ENCODE results near the gene ATP2B3.

ATP2B3 gene

DNA sequence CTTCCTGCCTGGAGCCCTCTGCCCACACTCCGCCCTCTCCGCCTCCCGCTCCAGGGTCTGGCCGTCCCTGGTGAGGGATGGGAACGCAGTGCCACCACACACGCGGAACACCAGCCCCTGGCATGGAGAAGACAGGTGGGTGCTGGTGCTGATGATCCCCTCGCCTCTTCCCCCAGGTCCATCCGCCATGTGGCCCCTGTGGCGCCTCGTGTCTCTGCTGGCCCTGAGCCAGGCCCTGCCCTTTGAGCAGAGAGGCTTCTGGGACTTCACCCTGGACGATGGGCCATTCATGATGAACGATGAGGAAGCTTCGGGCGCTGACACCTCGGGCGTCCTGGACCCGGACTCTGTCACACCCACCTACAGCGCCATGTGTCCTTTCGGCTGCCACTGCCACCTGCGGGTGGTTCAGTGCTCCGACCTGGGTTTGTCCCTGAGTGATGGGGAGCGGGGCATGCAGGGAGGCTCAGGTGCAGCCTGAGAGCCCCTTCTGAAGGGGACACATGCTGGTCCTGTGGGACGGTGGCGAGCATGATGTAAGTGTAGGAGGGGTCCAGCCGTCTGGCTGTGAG is 12.9 kb upstream of the ATP2B3 start:
- Histone ChIP-seq H3K4me1 (ENCODE audit: control insufficient read depth in 5 of 5, insufficient read depth in 5 of 5, low read length in 5 of 5) (peaks cover 0 to 6% (median 0%) of the 10 kb centered on the region in 5 donors), H3K27me3 (ENCODE audit: control insufficient read depth in 5 of 5, insufficient read depth in 4 of 5, low read length in 5 of 5) (peaks cover 4 to 35% (median 30%) of the 10 kb centered on the region in 5 donors), H3K4me3 (ENCODE audit: low read depth in 1 of 5, low read length in 5 of 5) (no peak overlapping the region), H3K36me3 (ENCODE audit: control insufficient read depth in 5 of 5, insufficient read depth in 5 of 5, low read length in 5 of 5) (no peaks in the 10 kb centered on the region), H3K9me3 (ENCODE audit: control insufficient read depth in 5 of 5, low read length in 5 of 5) (peaks cover 0 to 4% (median 0%) of the 10 kb centered on the region in 5 donors), H3K27ac (ENCODE audit: low read depth, low read length) (no peak overlapping the region), H3K9ac (ENCODE audit: low read length in 5 of 5) (no peak overlapping the region)

- H3K27ac ChIP-seq (ENCODE audit: low read depth, low read length): no peak overlapping the region
- H3K9me3 ChIP-seq (ENCODE audit: control insufficient read depth in 5 of 5, low read length in 5 of 5): peaks cover 0 to 4% (median 0%) of the 10 kb centered on the region in 5 donors
- H3K4me3 ChIP-seq (ENCODE audit: low read depth in 1 of 5, low read length in 5 of 5): no peak overlapping the region
- no peaks in the 10 kb centered on the region for H3K4me1 ChIP-seq (ENCODE audit: control insufficient read depth in 5 of 5, insufficient read depth in 5 of 5, low read length in 5 of 5)
- H3K9ac ChIP-seq (ENCODE audit: low read length in 5 of 5): no peak overlapping the region
- peaks cover 10 to 41% (median 38%) of the 10 kb centered on the region in 5 donors for H3K27me3 ChIP-seq (ENCODE audit: control insufficient read depth in 5 of 5, insufficient read depth in 4 of 5, low read length in 5 of 5)
- no peaks in the 10 kb centered on the region for H3K36me3 ChIP-seq (ENCODE audit: control insufficient read depth in 5 of 5, insufficient read depth in 5 of 5, low read length in 5 of 5)
Measured at GRCh38 chrX:153505361-153505760, 12.1 kb upstream of the ATP2B3 start.

- Histone ChIP-seq H3K4me3 (ENCODE audit: low read depth in 1 of 5, low read length in 5 of 5) (no peak overlapping the region), H3K4me1 (ENCODE audit: control insufficient read depth in 5 of 5, insufficient read depth in 5 of 5, low read length in 5 of 5) (no peaks in the 10 kb centered on the region), H3K27me3 (ENCODE audit: control insufficient read depth in 5 of 5, insufficient read depth in 4 of 5, low read length in 5 of 5) (peaks cover 10 to 53% (median 50%) of the 10 kb centered on the region in 5 donors), H3K27ac (ENCODE audit: low read depth, low read length) (no peak overlapping the region), H3K36me3 (ENCODE audit: control insufficient read depth in 5 of 5, insufficient read depth in 5 of 5, low read length in 5 of 5) (no peaks in the 10 kb centered on the region), H3K9me3 (ENCODE audit: control insufficient read depth in 5 of 5, low read length in 5 of 5) (no peaks in the 10 kb centered on the region), H3K9ac (ENCODE audit: low read length in 5 of 5) (no peak overlapping the region)
Measured at GRCh38 chrX:153507484-153508178, 9.8 kb upstream of the ATP2B3 start.

DNA sequence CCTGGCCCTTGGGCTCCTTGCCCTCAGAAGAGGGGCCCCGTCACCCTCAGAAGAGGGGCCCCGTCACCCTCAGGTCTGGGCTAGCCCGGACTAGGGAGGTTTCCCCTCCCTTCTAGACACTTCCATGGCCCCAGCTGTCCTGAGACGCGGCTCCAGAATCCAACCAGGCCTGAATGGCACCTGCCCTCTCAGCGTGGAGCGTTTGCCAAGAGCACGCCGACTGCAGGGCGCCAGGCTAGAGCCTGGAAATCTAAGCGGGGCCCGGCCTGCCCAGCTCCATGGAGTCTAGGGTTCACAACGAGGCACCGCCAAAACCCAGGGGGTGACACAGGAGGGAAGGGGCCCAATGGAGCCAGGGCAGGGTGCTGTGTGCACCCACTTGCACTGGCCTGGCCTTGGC is 7.8 kb upstream of the ATP2B3 start:
- H3K9me3 ChIP-seq (ENCODE audit: control insufficient read depth in 5 of 5, low read length in 5 of 5): no peaks in the 10 kb centered on the region
- peaks cover 10 to 62% (median 49%) of the 10 kb centered on the region in 5 donors for H3K27me3 ChIP-seq (ENCODE audit: control insufficient read depth in 5 of 5, insufficient read depth in 4 of 5, low read length in 5 of 5)
- H3K9ac ChIP-seq (ENCODE audit: low read length in 5 of 5): no peak overlapping the region
- no peaks in the 10 kb centered on the region for H3K4me1 ChIP-seq (ENCODE audit: control insufficient read depth in 5 of 5, insufficient read depth in 5 of 5, low read length in 5 of 5)
- no peaks in the 10 kb centered on the region for H3K36me3 ChIP-seq (ENCODE audit: control insufficient read depth in 5 of 5, insufficient read depth in 5 of 5, low read length in 5 of 5)
- no peak overlapping the region for H3K27ac ChIP-seq (ENCODE audit: low read depth, low read length)
- no peak overlapping the region for H3K4me3 ChIP-seq (ENCODE audit: low read depth in 1 of 5, low read length in 5 of 5)

DNA sequence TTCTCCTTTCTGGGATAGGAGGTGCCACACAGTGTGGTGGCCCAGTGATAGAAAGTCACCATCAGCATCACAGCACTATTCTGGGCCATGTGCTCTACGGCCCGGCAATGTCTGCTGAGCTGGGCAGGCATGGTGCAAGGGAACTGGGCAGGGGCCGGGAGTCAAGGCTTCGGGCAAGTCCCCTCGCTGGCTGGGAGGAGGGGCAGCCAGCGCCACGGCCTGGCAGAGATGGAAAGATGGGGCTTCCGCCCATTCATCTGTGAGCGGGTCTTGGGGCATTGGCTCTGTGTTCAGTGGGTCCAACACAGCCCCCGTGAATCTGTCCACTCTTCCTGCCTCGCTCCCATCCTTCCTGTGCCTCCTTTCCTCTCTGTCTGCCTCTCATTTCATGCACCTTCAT is 7.1 kb upstream of the ATP2B3 start:
- H3K9ac ChIP-seq (ENCODE audit: low read length in 5 of 5): no peak overlapping the region
- H3K27me3 ChIP-seq (ENCODE audit: control insufficient read depth in 5 of 5, insufficient read depth in 4 of 5, low read length in 5 of 5): peaks cover 14 to 65% (median 52%) of the 10 kb centered on the region in 5 donors
- H3K9me3 ChIP-seq (ENCODE audit: control insufficient read depth in 5 of 5, low read length in 5 of 5): no peaks in the 10 kb centered on the region
- no peaks in the 10 kb centered on the region for H3K4me1 ChIP-seq (ENCODE audit: control insufficient read depth in 5 of 5, insufficient read depth in 5 of 5, low read length in 5 of 5)
- H3K27ac ChIP-seq (ENCODE audit: low read depth, low read length): no peak overlapping the region
- no peaks in the 10 kb centered on the region for H3K36me3 ChIP-seq (ENCODE audit: control insufficient read depth in 5 of 5, insufficient read depth in 5 of 5, low read length in 5 of 5)
- H3K4me3 ChIP-seq (ENCODE audit: low read depth in 1 of 5, low read length in 5 of 5): no peak overlapping the region

- no peaks in the 10 kb centered on the region for H3K4me1 ChIP-seq (ENCODE audit: control insufficient read depth in 5 of 5, insufficient read depth in 5 of 5, low read length in 5 of 5)
- no peaks in the 10 kb centered on the region for H3K36me3 ChIP-seq (ENCODE audit: control insufficient read depth in 5 of 5, insufficient read depth in 5 of 5, low read length in 5 of 5)
- H3K4me3 ChIP-seq (ENCODE audit: low read depth in 1 of 5, low read length in 5 of 5): no peak overlapping the region
- H3K9me3 ChIP-seq (ENCODE audit: control insufficient read depth in 5 of 5, low read length in 5 of 5): no peaks in the 10 kb centered on the region
- H3K27ac ChIP-seq (ENCODE audit: low read depth, low read length): no peak overlapping the region
- peaks cover 20 to 71% (median 62%) of the 10 kb centered on the region in 5 donors for H3K27me3 ChIP-seq (ENCODE audit: control insufficient read depth in 5 of 5, insufficient read depth in 4 of 5, low read length in 5 of 5)
- H3K9ac ChIP-seq (ENCODE audit: low read length in 5 of 5): no peak overlapping the region
Measured at GRCh38 chrX:153511784-153512500, 5.5 kb upstream of the ATP2B3 start.

- no peaks in the 10 kb centered on the region for H3K36me3 ChIP-seq (ENCODE audit: control insufficient read depth in 5 of 5, insufficient read depth in 5 of 5, low read length in 5 of 5)
- H3K4me1 ChIP-seq (ENCODE audit: control insufficient read depth in 5 of 5, insufficient read depth in 5 of 5, low read length in 5 of 5): no peaks in the 10 kb centered on the region
- no peak overlapping the region for H3K9ac ChIP-seq (ENCODE audit: low read length in 5 of 5)
- no peak overlapping the region for H3K27ac ChIP-seq (ENCODE audit: low read depth, low read length)
- H3K27me3 ChIP-seq (ENCODE audit: control insufficient read depth in 5 of 5, insufficient read depth in 4 of 5, low read length in 5 of 5): peaks cover 20 to 66% (median 61%) of the 10 kb centered on the region in 5 donors
- no peaks in the 10 kb centered on the region for H3K9me3 ChIP-seq (ENCODE audit: control insufficient read depth in 5 of 5, low read length in 5 of 5)
- H3K4me3 ChIP-seq (ENCODE audit: low read depth in 1 of 5, low read length in 5 of 5): no peak overlapping the region
Measured at GRCh38 chrX:153512501-153512893, 4.9 kb upstream of the ATP2B3 start.

DNA sequence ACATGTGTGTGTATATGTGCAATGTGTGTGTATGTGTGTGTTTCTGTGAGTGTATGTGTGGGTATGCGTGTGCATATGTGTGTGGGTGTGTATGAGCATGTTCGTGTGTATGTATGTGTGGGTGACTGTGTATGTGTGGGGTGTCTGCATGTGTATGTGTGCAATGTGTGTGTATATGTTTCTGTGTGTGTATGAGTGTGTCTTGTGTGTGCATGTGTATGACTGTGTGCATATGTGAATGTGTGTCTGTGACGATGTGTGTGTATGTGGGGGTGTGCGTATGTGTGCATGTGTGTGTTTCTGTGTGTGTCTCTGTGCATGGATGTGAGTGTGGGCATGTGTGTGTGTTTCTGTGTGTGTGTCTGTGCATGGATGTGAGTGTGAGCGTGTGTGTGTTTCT is 4.2 kb upstream of the ATP2B3 start:
- Histone ChIP-seq H3K27ac (ENCODE audit: low read depth, low read length) (no peak overlapping the region), H3K9ac (ENCODE audit: low read length in 5 of 5) (no peak overlapping the region), H3K36me3 (ENCODE audit: control insufficient read depth in 5 of 5, insufficient read depth in 5 of 5, low read length in 5 of 5) (no peaks in the 10 kb centered on the region), H3K4me3 (ENCODE audit: low read depth in 1 of 5, low read length in 5 of 5) (no peak overlapping the region), H3K4me1 (ENCODE audit: control insufficient read depth in 5 of 5, insufficient read depth in 5 of 5, low read length in 5 of 5) (no peaks in the 10 kb centered on the region), H3K9me3 (ENCODE audit: control insufficient read depth in 5 of 5, low read length in 5 of 5) (no peaks in the 10 kb centered on the region), H3K27me3 (ENCODE audit: control insufficient read depth in 5 of 5, insufficient read depth in 4 of 5, low read length in 5 of 5) (peaks cover 20 to 64% (median 60%) of the 10 kb centered on the region in 5 donors)

- peaks cover 20 to 68% (median 63%) of the 10 kb centered on the region in 5 donors for H3K27me3 ChIP-seq (ENCODE audit: control insufficient read depth in 5 of 5, insufficient read depth in 4 of 5, low read length in 5 of 5)
- H3K9me3 ChIP-seq (ENCODE audit: control insufficient read depth in 5 of 5, low read length in 5 of 5): no peaks in the 10 kb centered on the region
- no peak overlapping the region for H3K9ac ChIP-seq (ENCODE audit: low read length in 5 of 5)
- H3K4me1 ChIP-seq (ENCODE audit: control insufficient read depth in 5 of 5, insufficient read depth in 5 of 5, low read length in 5 of 5): no peaks in the 10 kb centered on the region
- no peaks in the 10 kb centered on the region for H3K36me3 ChIP-seq (ENCODE audit: control insufficient read depth in 5 of 5, insufficient read depth in 5 of 5, low read length in 5 of 5)
- H3K4me3 ChIP-seq (ENCODE audit: low read depth in 1 of 5, low read length in 5 of 5): no peak overlapping the region
- no peak overlapping the region for H3K27ac ChIP-seq (ENCODE audit: low read depth, low read length)
Measured at GRCh38 chrX:153514259-153514658, 3.2 kb upstream of the ATP2B3 start.

DNA sequence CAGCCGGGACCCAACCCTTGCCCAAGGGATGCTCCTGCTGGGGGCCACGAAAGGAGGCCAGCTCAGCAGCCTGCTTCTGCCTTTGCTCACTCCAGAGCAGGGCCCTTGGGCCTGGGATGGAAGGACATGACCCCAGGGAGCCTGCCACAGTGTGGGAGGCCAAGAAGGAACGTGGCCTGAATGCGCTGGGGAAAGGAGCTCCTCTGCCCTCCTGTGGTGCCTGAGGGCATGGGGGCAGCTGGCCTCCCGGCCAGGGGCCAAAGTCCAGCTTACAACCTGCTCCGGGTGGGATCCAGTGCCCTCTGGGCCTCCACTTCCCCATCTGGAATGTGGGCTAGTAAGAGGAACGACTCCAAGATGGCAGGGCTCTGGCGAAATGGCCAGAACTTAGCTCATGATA is 2.0 kb upstream of the ATP2B3 start:
- Histone ChIP-seq H3K27me3 (ENCODE audit: control insufficient read depth in 5 of 5, insufficient read depth in 4 of 5, low read length in 5 of 5) (peaks cover 14 to 67% (median 62%) of the 10 kb centered on the region in 5 donors), H3K9me3 (ENCODE audit: control insufficient read depth in 5 of 5, low read length in 5 of 5) (no peaks in the 10 kb centered on the region), H3K9ac (ENCODE audit: low read length in 5 of 5) (no peak overlapping the region), H3K36me3 (ENCODE audit: control insufficient read depth in 5 of 5, insufficient read depth in 5 of 5, low read length in 5 of 5) (no peaks in the 10 kb centered on the region), H3K27ac (ENCODE audit: low read depth, low read length) (no peak overlapping the region), H3K4me1 (ENCODE audit: control insufficient read depth in 5 of 5, insufficient read depth in 5 of 5, low read length in 5 of 5) (no peaks in the 10 kb centered on the region), H3K4me3 (ENCODE audit: low read depth in 1 of 5, low read length in 5 of 5) (no peak overlapping the region)

All from subcutaneous abdominal adipose tissue (tissue), 5 donors.